Fibroblast of skin of abdomen (primary cell): ENCODE data around the gene UBA52.
A peak's percentile ranks its signal among the peaks of the same experiment; 100 is the strongest.

ENCODE experiments used
- DNase-seq: peaks from one replicate; pipeline ENCODE4 v3.0.0-alpha.2; 2013

UBA52 gene

DNA sequence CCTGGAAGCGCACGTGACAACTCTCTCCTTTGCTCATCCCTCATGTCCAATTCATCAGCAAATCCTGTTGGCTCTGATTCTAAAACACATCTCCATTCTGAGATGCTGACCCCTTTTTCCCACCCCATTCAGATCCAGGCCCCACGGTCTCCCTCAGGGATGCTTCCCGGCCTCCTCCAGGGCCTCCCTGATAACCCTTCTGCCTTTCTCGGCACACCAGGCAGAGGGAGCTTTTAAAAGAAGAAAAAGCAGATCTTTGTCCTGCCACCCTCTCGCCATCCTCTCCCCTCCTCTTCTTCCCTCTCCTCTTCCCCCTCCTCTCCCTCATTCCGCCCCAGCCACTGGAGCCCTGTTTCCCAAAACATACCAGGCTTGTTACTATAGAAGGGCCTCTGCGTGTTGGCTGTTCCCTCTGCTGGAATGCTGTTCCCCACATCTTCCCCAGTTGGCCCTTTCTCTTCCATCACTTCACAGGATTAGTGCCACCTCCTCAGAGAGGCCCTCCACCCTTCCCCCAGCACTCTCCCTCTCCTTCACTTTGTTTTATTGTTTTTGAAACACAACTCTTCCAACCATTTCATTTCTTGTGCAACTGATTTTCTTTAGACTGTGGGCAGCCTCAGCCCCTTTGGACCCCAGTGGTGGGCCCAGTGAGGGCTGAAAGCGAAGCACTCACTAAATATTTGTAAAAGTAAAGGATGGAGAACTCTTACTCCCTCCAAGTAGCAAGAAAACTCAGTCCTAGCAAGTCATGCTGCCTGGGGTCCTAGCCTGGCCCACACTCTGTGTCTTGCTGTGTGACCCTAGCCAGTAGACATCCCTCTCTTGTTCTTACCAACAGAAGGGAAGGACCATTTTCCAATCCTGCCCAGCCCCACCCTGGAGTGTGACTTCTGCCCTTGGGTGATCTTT, 37.4 kb downstream of the UBA52 start:
- no peak for DNase-seq

DNA sequence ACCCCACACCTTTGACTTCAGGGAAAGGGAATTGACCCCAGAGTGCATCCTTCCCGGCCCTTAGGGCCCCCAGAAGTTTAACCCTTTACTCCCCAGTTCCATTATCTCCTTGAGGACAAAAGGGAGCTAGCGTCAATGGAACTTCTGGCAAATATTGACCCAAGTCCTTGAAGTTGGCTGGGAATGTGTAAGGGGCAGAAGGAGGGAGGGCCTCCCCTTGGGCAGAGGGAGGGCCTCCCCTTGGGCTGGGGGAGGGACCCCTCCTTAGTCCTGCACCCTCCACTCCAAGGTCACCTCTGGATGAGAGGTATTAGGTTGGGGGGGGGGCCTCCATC, 38.0 kb downstream of the UBA52 start:
- no peak for DNase-seq

DNA sequence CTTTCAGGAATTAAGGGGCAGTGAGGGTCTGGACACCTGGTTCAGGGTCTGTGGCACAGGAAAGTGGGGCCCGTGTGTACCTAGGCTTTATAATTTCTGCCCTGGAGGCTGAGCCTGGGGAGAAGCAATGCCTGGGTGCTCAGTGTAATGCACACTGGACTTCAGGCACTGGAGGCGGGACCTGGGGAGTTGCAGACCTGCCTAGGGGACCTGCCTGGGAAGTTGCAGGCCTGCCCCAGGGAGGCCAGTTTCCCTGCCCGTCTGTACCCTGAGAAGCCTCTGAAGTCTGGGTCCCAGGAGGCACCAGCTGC, 38.5 kb downstream of the UBA52 start:
- DNase-seq = no peak

DNA sequence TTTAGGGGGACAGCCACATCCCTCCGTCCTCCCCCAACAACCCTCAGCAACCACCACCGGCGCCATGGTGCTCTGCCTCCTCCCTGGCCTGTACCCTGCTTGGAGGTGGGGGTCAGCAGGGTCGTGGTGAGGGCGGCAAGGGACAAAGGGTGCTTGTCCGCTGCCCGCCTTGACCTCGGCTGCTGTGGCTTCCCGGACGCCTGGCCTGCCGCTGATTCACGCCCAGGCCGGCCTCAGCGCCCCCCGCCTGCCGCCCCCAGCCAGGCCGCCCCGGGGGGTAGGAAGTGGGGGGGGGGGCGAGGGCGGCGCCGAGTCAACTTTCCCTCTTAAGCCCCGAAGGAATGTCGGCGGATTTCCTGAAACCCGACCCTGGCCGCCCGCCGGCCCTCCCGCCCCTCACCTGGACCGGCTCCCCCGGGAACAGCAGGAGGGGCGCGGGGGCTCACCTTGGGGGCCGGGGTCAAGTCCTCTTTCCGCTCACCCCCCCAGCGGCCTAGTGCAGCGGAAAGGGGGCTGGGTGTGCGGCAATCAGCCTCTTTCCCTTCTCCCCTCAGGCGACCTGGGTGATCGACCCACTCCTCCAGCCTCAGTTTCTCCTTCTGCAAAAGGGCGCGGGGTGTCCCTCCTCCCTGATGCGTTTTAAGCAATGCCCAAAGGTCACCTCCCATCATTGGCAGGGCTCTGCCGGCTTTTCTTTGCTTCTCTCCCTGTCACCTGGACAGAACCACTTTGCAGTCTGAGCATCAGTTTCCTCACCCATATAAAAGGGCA, 39.1 kb downstream of the UBA52 start:
- no peak for DNase-seq

DNA sequence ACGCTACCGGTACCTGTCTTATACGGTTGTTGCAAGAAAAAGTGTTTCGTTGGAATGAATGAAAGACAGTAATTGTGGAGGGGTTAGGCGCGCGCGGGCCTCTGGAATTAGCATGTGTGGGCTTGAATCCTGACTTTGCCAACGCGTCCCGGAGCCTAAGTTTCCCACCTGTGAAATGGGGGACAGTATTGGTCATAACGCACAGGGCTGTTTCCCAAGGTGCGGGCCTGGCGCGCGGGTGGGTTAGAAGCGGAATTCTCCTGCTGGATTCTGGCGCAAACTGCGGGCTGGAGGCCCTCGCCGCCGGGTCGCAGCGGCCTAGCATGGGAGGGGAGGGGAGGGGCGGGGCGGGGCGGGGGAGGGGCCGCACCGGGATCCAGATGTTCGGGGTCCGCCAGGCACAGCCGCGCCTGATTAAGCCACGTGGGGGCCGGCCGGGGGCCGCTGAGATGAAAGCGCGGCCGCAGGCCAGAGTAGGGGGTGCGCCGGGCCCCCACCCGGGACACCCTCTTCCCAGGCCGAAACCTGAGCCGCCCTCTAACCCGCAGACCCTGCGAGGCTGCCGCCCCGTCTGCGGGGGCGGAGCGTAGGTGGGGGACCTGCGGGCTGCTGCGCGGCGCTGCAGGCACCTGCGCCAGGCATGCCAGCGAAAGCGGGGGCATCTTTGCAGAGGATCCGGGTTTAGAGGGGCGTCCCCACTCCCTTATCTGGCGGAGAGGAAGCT, 39.8 kb downstream of the UBA52 start:
- no peak for DNase-seq

DNA sequence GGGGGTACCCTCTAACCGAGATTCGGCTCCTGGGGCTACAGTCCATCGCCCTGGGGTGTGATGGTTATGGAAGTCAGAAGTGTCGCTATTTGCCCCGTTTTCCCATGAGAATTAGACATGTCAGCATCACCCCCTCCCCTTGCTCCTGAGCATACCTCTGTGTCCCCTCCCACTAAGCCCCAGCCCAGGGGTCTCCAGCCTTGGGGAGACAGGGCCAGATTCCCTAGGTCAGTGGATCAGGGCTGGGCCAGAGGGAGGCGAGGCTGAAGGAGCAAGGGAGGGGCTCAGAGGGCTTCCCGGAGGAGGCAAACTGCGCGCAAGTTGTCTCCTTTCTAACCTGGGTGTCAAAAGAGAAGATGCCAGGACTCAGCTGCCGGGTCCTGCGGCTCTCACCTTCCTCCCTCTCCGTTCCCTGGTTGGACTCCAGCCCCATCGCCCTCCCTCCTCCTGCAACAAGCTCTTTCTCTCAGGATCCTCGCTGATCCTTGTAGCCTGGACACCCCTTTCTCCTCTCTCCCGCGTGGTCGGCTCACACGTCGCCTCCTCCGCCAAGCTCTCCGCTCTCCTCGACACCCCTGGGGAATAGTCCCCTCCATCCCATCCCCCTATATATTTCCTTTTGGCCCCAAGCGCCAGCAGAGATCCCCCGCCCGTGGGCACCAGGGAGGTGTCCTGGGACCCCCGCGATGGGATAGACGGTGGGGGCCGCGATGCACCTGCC, 40.6 kb downstream of the UBA52 start:
- DNase-seq = no peak

DNA sequence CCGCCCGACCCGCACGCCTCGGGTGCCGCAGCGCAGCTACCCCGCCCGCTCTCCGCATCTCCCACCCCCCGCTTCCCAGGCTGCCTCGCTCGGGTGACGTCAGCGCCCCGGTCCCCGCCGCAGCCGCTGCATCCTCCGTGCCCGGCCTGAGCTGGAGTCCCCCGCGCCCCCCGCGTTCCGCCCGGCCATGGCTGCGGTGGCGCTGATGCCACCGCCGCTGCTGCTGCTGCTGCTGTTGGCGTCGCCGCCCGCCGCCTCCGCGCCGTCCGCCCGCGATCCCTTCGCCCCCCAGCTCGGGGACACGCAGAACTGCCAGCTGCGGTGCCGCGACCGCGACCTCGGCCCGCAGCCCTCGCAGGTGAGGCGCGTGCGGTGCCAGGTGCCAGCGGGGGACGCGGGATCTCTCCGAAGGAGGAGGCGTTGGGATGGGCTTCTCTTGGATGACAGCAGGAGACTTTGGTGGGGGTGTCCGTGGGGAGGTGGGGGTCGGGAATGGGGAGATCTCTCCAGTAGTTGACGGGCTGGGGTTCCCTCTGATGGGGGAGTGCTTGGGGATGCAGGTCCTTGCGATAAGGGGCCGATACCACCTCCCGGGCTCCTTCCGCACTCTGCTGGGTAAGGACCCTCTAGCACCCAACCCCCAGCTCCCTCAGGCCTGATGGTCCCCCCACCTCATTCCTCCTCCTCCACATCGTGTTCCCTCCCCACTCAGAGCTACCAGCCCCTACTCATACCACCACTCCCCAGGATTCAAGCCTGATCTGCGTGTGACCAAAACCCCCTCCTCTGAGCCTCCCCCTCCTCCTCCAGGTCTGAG, 41.3 kb downstream of the UBA52 start, which contains the start of gene TMEM59L:
Gene TMEM59L, plus strand, starts transcription at position 99 of the 817 bp plus-strand sequence. Its CDS starts 89 bp downstream, at position 188.
- no peak for DNase-seq

DNA sequence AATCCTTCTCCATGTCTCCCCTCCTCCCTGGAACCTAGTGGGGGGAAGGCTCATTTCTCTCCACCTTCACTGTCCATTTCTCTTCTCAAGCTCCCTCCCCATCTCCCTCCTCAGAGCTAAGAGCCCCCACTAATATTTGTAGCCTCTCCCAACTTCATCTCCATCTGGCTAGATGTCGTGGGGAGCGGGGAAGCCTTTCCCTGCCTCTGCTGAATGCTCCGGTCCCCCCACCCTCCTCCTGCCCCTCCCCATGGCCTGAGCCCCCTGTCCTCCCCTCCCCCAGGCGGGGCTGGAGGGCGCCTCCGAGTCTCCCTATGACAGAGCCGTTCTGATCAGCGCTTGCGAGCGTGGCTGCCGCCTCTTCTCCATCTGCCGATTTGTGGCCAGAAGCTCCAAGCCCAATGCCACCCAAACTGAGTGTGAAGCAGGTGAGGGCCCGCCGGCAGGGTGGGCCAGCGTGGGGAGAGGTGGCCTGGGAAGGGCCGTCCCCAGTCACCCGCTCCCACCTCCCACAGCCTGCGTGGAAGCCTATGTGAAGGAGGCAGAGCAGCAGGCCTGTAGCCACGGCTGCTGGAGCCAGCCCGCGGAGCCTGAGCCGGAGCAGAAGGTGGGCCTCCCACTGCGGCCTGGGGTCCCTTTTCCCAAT, 42.1 kb downstream of the UBA52 start:
- no peak for DNase-seq

DNA sequence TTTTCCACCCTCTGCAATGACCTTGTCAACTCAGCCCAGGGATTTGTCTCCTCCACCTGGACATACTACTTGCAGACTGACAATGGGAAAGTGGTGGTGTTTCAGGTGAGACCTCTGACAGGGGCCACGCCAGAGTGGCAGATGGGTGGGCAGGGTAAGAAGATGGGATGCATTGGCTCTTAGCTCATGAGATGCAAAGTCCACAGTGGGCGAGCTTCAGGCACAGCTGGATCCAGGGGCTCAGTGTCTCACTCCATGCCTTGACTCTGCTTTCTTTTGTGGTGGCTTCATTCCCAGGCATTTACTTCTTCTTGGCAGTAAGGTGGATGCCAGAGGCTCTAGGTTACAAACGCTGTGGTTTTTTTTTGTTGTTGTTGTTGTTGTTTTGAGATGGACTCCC, 44.4 kb downstream of the UBA52 start:
- DNase-seq = no peak

DNA sequence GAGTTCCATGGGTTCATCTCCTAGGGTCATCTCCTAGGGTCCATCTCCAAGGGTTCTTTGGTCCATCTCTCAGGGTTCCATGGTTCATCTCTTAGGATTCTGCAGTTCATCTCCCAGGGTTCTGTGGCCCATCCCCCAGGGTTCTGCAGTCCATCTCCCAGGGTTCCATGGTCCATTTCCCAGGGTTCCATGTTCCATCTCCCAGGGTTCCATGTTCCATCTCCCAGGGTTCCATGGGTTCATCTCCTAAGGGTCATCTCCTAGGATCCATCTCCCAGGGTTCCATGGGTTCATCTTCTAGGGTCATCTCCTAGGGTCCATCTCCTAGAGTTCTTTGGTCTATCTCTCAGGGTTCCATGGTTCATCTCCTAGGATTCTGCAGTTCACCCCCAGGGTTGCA, 45.9 kb downstream of the UBA52 start:
- DNase-seq = no peak

DNA sequence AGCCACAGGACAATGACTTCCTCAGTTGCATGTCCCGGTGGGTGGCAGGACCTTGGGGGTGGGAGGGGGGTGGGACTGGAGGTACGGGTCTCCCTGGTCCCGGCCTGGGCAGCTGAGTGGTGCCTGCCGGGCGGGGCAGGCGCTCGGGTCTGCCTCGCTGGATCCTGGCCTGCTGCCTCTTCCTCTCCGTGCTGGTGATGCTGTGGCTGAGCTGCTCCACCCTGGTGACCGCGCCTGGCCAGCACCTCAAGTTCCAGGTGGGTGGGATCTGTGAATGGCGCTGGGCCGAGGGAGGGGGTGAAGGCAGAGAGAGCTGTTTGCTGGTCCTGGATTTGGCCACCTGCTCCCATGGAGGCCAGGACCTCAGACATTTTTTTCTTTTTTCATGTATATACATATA, 46.6 kb downstream of the UBA52 start:
- DNase-seq = no peak

DNA sequence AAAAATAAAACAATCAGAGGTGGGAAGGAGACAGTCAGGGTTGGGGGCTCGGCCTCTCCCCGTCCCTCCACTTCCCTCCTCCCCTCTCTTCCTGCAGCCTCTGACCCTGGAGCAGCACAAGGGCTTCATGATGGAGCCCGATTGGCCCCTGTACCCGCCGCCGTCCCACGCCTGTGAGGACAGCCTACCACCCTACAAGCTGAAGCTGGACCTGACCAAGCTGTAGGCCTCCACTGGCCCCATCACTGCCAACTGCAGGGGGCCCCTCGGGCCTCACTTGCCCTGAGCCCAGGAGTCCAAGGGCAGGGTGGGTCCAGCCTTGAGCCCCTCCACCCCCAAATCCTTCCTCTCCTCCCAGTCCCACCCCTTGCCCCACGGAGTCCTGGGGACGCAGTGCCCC, 48.7 kb downstream of the UBA52 start:
- no peak for DNase-seq

DNA sequence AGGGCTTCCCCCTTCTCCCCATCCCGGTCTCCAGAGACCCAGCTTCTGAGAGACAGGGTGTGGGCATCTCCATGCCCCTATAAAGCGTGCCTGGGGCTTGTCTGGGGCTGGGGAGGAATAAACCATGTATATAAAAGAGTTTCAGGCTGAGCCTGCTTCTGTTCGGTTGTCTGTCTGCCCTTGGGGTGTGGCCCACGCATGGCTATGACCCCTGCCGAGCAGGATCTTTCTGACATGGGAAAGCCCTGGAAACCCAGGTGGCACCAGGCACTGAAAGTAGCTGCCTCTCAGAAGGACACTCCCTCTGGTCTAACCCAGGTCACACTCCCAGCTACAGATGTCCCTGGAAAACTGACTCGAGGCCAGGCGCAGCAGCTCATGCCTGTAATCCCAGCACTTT, 49.2 kb downstream of the UBA52 start:
- DNase-seq = no peak

DNA sequence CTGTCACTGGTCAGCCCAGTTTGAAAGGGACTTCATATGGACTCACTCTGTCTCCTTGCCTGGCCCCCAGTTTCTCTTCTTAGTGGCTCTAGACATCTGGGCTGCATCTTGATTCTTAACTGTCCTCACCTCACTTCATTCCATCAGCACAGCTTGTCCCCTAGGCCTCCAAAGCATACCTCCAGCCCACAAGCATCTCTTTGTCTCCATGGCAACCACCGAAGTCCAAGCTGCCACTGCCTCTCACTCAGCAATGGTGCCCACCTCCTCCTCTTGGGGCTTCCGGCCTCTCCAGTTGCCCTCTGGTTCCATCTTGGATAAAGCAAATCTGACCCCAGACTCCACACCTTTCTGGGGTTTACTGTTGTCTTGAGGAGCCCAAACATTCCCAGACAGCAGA, 55.2 kb downstream of the UBA52 start:
- DNase-seq = peak; percentile 16
